Activated naive CD8-positive, alpha-beta T cell treated with anti-CD3 and anti-CD28 coated beads, Interleukin-2, amount 10 ng/mL, durations not matched to agents 7 days and 5 days (primary cell): ENCODE results near the gene THOC3. TPM values are rescaled to one million over a fixed set of nuclear protein-coding genes. Genes with fewer than 3 reads are reported as not detected.
"Not testable (repeated sequence)": the region's sequence is repeated elsewhere in the genome, so short reads cannot be mapped to it uniquely, and the experiment has no call there.

Experiments
- ATAC-seq: fragments of 150-1000 bp; cut with Tn5 transposase; one replicate; pipeline ENCODE4 v1.10.0; 2021; ENCODE audit warnings: low read depth, moderate library complexity
- POLR2A ChIA-PET: fragments of 350-600 bp; sonication (Branson Sonifier 250); formaldehyde crosslinking; loops from one replicate; lab custom pipeline; 2021; ENCODE audit warnings: antibody characterized with exemption; lab: Charles Lee
- DNase-seq: peaks from one replicate; pipeline ENCODE4 v3.0.0; 2021
- H3K27ac Mint-ChIP-seq: one replicate; pipeline ENCODE4 v1.8.0; 2022; ENCODE audit warnings: mild to moderate bottlenecking, mixed read lengths
- H3K27me3 Mint-ChIP-seq: one replicate; pipeline ENCODE4 v1.8.0; 2022; ENCODE audit warnings: mild to moderate bottlenecking, moderate library complexity, mixed read lengths
- H3K36me3 Mint-ChIP-seq: one replicate; pipeline ENCODE4 v1.8.0; 2021; ENCODE audit warnings: mild to moderate bottlenecking, mixed read lengths
- H3K4me1 Mint-ChIP-seq: one replicate; pipeline ENCODE4 v1.8.0; 2021; ENCODE audit warnings: mixed read lengths
- H3K4me3 Mint-ChIP-seq: one replicate; pipeline ENCODE4 v1.8.0; 2022; ENCODE audit warnings: mild to moderate bottlenecking, moderate library complexity, mixed read lengths
- H3K9me3 Mint-ChIP-seq: one replicate; pipeline ENCODE4 v1.8.0; 2021; ENCODE audit warnings: mixed read lengths
- total RNA-seq, 2 experiments: library from RNA; stranded (reverse); gene quantifications; one replicate each; pipeline ENCODE4 v1.2.3, GENCODE V29; 2021

The THOC3 gene
- total RNA-seq, 2 experiments from 2014 or later, result 49.6 to 54.6 TPM

DNA sequence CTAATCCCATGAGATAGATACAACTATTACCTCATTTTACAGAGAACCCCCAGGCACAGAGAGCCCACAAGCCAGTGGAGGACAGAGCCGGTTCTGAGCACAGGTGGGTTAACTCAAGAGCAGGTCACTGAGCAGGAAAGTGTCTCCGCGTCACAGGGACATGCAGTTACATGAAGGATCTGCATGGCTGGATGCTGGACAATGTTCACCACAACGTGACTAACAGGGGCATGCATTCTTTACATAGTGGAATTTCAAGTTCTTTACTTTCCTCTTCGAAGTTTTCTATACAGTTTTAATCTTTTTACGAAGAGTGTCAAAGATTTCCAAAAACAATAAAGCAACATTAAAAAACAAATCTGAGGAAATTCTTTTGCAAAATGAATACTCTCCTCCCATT is 7.9 kb downstream of the THOC3 start:
- DNase-seq, ATAC-seq, H3K27me3 Mint-ChIP-seq, H3K27ac Mint-ChIP-seq, H3K9me3 Mint-ChIP-seq, H3K4me1 Mint-ChIP-seq, POLR2A ChIA-PET, H3K4me3 Mint-ChIP-seq, H3K36me3 Mint-ChIP-seq: not testable (repeated sequence)

DNA sequence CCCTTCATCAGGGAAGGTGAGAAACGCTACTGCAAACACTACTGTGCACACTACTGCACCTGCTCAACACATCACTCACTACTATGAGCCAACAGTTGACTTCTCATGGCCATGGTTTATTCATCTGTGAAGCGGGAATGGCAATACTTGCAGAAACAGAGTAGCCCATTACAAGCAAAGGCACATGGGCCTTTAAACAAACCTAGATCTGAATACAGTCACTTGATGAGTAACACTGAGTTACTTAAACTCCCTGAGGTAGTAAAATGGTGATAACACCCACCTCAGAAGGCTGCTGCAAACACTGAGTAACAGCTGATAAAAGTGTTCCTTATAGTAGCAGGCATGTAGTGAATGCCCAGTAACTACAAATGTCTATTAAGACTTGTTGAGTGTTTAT is 9.6 kb downstream of the THOC3 start:
- H3K4me3 Mint-ChIP-seq, H3K27me3 Mint-ChIP-seq, POLR2A ChIA-PET, DNase-seq, H3K27ac Mint-ChIP-seq, H3K36me3 Mint-ChIP-seq, H3K9me3 Mint-ChIP-seq, ATAC-seq, H3K4me1 Mint-ChIP-seq: not testable (repeated sequence)

GRCh38 chr5:175954107-175954506 is 14.0 kb downstream of the THOC3 start:
- H3K9me3 Mint-ChIP-seq, H3K27me3 Mint-ChIP-seq, H3K4me1 Mint-ChIP-seq, H3K4me3 Mint-ChIP-seq, H3K27ac Mint-ChIP-seq, ATAC-seq, DNase-seq, H3K36me3 Mint-ChIP-seq, POLR2A ChIA-PET: not testable (repeated sequence)

DNA sequence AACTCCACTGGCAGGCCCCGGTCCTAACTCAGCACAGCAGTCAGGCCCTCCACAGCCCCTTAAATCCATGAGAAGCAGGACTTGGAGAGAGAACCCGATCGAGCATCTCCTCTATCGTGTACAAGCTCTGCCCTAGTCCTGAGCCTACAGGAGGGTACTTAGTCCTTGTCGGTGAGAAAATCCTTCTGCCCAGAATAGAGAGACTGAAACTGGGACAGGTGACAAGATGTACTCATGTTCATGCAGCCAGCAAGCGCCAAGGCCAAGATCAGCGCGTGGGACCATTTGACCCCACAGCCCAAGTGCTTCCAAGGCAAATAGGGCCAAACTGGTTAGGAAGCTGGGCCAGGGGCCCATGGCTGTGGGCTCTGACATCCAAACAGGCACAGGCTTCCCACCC is 15.3 kb downstream of the THOC3 start:
- H3K4me3 Mint-ChIP-seq, H3K36me3 Mint-ChIP-seq, H3K4me1 Mint-ChIP-seq, H3K27me3 Mint-ChIP-seq, DNase-seq, ATAC-seq, H3K27ac Mint-ChIP-seq, H3K9me3 Mint-ChIP-seq, POLR2A ChIA-PET: not testable (repeated sequence)

DNA sequence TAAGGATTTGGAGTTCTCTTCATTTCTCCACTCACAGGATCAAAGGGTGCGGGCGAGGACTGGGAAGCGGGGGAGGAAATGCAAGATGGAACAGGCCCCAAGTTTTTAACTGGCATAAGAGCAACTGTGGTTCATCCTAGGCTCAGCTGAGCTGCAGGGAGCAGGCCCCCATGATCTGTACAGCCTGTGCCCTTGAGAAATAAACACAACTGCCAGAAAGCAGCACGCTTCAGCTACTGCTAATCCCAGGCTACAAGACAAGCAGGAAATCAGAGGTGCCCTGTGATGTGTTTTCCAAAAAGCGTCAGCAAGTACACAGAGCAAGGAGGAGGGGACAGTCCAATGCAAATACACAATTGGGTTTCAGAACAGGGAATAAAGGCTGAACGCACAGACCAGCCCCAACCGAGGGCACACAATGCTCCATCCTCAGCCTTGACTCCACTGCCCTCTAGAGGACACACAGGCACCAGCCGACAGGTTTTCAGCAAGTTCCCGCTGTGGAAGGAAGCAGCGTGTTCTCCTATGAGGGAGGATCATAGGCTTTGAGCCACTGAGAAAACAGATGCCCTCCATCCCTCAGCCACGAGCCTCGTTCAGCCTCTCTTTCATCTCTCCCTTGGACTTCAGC is 16.7 kb downstream of the THOC3 start:
- POLR2A ChIA-PET, H3K4me3 Mint-ChIP-seq: not testable (repeated sequence)

GRCh38 chr5:175948329-175949108 is 19.6 kb downstream of the THOC3 start:
- H3K4me3 Mint-ChIP-seq, POLR2A ChIA-PET, DNase-seq, H3K9me3 Mint-ChIP-seq, H3K27ac Mint-ChIP-seq, ATAC-seq, H3K27me3 Mint-ChIP-seq, H3K4me1 Mint-ChIP-seq, H3K36me3 Mint-ChIP-seq: not testable (repeated sequence)

More for the DNA sequence above, 16.7 kb downstream of the THOC3 start:
- H3K36me3 Mint-ChIP-seq, H3K9me3 Mint-ChIP-seq, DNase-seq, H3K27me3 Mint-ChIP-seq, H3K27ac Mint-ChIP-seq, H3K4me1 Mint-ChIP-seq: not testable (repeated sequence)
- peak; percentile 84 for ATAC-seq

- H3K27ac Mint-ChIP-seq, H3K27me3 Mint-ChIP-seq, DNase-seq, POLR2A ChIA-PET, ATAC-seq, H3K4me1 Mint-ChIP-seq, H3K4me3 Mint-ChIP-seq, H3K9me3 Mint-ChIP-seq, H3K36me3 Mint-ChIP-seq: not testable (repeated sequence)
Observed at GRCh38 chr5:175943253-175943652, 24.9 kb downstream of the THOC3 start.

GRCh38 chr5:175940632-175941031 is 27.5 kb downstream of the THOC3 start:
- H3K9me3 Mint-ChIP-seq, POLR2A ChIA-PET, DNase-seq, H3K27me3 Mint-ChIP-seq, ATAC-seq, H3K27ac Mint-ChIP-seq, H3K4me1 Mint-ChIP-seq, H3K4me3 Mint-ChIP-seq, H3K36me3 Mint-ChIP-seq: not testable (repeated sequence)

GRCh38 chr5:175938489-175938888 is 29.6 kb downstream of the THOC3 start:
- POLR2A ChIA-PET, result not testable (repeated sequence)

GRCh38 chr5:175928752-175929151 is 39.4 kb downstream of the THOC3 start:
- ATAC-seq, H3K4me1 Mint-ChIP-seq, POLR2A ChIA-PET, H3K27me3 Mint-ChIP-seq, H3K4me3 Mint-ChIP-seq, DNase-seq, H3K9me3 Mint-ChIP-seq: not testable (repeated sequence)
- Mint-ChIP-seq H3K27ac (peak overlapping the region; percentile 3), H3K36me3 (peaks cover 20% of the 10 kb centered on the region)

More at GRCh38 chr5:175938489-175938888, 29.6 kb downstream of the THOC3 start:
- H3K4me1 Mint-ChIP-seq, H3K27ac Mint-ChIP-seq, DNase-seq, H3K9me3 Mint-ChIP-seq, H3K27me3 Mint-ChIP-seq, ATAC-seq, H3K4me3 Mint-ChIP-seq: not testable (repeated sequence)
- H3K36me3 Mint-ChIP-seq, result peaks cover 11% of the 10 kb centered on the region

DNA sequence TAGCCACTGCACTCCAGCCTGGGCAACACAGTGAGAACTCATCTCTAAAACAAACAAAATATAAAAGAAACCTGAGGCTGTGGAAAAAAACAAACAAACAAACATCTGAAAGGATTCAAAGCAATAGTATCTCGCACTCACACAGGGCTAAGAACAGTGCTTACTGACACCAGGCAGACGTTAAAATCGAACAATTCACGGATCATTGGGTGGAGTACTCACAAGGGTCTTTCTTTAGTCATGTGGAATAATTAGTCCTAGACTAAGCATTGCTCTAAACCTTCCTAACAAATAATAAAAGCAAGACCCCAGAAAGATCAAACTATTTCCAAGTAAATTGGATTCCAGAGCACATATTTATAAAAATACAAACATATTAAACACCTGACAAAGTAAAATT is 43.0 kb downstream of the THOC3 start:
- H3K9me3 Mint-ChIP-seq, POLR2A ChIA-PET, H3K4me3 Mint-ChIP-seq, H3K27me3 Mint-ChIP-seq, H3K4me1 Mint-ChIP-seq, H3K27ac Mint-ChIP-seq, ATAC-seq, DNase-seq: not testable (repeated sequence)
- H3K36me3 Mint-ChIP-seq, result peaks cover 22% of the 10 kb centered on the region

GRCh38 chr5:175922192-175922885 is 45.8 kb downstream of the THOC3 start:
- no peaks in the 10 kb centered on the region for H3K27me3 Mint-ChIP-seq
- H3K4me3 Mint-ChIP-seq, result no peak overlapping the region
- no peak for ATAC-seq
- H3K4me1 Mint-ChIP-seq, result no peaks in the 10 kb centered on the region
- H3K36me3 Mint-ChIP-seq, result peaks cover 16% of the 10 kb centered on the region
- POLR2A ChIA-PET, result no interaction called here
- no peak overlapping the region for H3K27ac Mint-ChIP-seq
- DNase-seq, result no peak
- H3K9me3 Mint-ChIP-seq, result no peaks in the 10 kb centered on the region

DNA sequence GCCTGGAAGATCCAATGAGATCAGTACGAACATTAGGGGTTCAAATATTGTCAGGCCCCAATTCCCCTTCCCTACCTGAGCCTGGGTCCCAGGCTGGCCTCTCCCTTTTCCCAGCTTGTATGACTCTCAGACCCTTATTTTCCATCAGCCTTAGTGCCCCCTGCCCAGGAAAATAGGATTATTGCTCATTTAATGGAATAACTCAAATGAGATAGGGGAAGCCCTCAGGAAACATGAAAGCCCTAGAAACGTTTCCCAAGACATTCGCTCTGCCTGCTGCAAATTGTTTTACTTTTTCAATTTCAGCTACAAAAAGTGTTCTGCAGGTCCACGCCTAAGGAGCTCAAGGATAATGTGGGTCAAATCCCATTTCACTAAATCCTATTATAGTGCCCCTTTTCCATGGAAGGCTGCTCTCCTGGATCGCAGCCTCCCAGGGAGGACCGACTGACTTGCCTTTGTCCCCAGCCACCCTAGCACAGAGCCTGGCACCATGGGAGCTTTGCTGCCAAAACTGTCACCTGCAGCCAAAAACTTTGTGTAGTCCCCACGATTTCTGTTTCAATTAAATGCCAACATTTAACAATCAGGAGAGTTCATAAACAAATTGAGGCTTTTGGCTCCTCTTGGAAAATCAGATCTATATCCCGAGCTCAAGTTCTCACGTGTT is 46.9 kb downstream of the THOC3 start:
- ATAC-seq (no peak), DNase-seq (no peak)
- Mint-ChIP-seq H3K4me3 (no peak overlapping the region), H3K27me3 (no peaks in the 10 kb centered on the region), H3K36me3 (peaks cover 25% of the 10 kb centered on the region), H3K4me1 (no peaks in the 10 kb centered on the region), H3K9me3 (no peaks in the 10 kb centered on the region), H3K27ac (no peak overlapping the region)
- POLR2A ChIA-PET, result no interaction called here
